GM19099 (cell line): ENCODE measurements around the gene BTBD16.

Experiments
- POLR2A ChIP-seq: IDR thresholded peaks from 3 replicates; pipeline ENCODE4 v1.6.1; 2011; ENCODE audit warnings: low read depth; ENCODE audit not compliant: insufficient read length; ENCODE audit errors: extremely low read depth

Gene BTBD16

GRCh38 chr10:122326385-122326784 lies 55.3 kb downstream of the BTBD16 start:
- no peak for TF ChIP-seq POLR2A

- no peak for TF ChIP-seq POLR2A
Observed at GRCh38 chr10:122326806-122327205, 55.7 kb downstream of the BTBD16 start.

DNA sequence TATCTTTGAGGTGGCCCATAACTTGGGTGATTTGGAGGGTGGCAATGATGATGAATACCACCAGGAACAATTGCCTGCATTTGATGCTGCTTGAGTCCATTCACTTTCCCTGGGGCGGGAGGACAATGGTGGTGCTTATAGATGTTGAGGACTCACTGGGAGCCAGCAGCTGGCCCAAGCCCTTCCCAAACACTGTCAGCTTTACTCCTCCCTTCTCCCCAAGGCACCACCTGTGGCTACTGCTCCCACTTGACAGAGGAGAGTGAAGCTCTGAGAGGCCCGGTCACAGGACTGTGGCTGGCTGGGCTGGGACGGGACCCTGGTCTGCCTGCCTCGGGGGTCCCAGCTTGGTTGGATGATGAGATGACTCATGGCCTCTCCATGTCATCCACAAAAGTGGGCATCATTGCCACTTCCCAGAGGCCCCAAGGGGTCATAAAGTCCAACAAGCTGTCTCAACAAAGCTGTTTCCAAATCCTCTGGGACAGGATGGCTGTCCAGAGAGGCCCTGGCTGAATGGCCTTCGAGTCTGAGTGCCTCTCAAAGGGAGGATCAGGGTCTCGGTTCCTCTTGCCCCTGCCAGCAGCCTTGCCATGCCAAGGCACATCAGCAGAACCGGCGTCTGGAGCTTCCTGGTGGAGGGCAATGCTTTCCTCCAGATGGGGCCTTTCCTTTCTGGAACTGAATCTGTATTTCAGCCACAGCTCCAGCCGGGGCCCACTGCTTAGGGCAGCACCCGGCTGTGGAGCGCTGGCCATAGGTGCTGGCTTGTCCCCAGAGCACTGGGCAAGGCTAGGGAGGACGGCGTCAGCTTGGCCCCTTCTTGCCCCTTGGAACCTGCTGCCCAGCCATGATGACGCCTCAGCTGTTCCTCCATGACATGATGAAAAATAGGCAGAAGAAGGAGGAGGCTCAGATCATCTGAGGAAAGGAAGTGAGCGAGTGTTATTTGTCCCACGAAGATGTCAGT lies 56.4 kb downstream of the BTBD16 start:
- no peak for TF ChIP-seq POLR2A

DNA sequence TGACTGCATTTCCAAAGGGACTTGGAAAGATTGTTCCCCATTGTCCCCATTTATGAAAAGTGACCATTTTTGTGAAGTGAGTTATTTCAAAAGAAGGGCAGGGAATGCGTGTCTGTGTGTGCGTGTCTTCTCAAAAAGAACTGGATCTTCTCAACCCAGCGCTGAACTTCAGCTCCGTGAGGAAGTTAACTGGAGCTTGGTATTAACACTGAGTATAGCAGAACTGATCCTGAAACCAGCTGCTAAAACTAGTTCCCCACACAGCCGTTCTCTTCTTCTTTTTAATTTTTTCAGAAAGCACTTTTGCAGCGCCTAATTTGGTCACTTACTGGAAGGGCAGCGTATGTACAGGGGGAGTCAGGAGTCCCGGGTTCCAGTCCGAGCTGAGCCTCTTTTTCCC lies 57.6 kb downstream of the BTBD16 start:
- TF ChIP-seq POLR2A, result no peak

DNA sequence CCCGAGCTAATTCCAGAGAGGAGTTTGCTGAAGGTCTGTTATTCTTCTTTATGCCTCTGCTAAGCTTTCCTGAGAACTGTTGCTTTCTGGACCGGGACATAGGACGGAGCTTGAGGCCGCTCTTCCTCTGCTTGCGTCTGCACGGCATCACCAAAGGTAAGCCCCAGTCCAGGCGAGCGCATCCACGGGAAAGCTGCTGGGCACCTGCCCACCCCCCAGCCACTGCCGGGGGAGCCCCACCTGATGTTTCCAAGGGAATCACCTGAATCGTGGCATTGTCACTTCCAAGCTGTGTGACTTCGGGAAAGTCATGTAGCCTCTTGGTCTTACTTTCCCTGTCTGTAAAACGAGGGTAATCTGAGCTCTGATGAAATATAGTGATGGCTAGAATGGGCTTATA lies 58.3 kb downstream of the BTBD16 start:
- no peak for TF ChIP-seq POLR2A

DNA sequence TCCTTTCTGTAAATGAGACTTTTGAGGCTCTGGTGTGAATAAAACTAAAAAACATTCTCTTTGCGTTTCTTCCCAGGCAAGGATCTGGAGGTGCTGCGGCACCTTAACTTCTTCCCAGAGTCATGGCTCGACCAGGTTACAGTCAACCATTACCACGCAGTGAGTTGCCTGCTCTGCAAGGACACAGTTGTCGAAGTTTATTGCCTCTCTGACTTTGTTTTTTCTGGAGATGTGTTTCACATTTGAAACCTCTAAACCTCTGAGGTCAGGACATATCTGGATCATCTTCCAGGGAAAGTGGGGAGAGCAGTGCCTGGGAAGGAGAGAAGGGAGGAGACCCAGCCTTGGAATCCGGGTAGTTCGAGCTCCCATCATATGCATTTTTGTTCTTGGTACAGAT lies 60.0 kb downstream of the BTBD16 start:
- TF ChIP-seq POLR2A, result no peak

DNA sequence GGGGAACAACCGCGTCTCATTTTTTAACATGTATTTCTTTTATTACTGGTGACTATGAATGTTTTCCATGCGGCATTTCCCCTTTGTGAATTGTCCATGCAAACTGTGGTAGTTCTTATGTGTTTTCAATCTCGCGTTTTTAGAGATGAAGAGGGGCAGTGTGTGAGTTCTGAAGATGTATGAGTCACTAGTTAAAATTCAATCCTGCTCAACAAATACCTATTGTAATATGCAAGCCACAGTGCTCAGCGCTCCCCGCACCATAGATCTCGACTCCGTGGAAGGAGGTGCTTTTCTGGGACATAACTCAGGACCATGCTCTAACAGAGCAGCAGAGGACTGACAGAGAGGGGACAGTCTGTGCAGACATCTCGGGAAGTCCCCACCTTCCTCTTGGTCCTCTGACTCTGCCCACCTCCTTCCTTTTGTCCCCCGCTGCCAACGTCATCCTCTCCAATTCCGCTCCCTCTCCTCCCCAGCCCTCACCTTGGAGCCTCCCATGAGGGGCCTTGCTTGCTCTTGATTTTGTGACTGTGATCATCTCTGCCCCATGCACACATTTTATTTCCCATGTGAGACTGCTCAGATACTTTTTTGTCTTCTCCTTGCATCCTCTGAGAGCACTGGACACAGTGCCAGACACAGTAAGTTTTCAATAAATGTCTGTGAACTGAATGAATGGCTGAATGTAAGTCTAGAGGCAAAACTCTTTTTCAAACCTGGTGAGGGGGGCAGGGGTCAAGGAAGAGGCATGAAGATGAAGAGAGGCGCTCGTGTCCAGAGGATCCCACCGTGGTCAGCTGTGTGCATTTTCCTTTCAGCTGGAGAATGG lies 60.7 kb downstream of the BTBD16 start:
- no peak for TF ChIP-seq POLR2A

GRCh38 chr10:122333037-122333436 lies 61.9 kb downstream of the BTBD16 start:
- no peak for TF ChIP-seq POLR2A

DNA sequence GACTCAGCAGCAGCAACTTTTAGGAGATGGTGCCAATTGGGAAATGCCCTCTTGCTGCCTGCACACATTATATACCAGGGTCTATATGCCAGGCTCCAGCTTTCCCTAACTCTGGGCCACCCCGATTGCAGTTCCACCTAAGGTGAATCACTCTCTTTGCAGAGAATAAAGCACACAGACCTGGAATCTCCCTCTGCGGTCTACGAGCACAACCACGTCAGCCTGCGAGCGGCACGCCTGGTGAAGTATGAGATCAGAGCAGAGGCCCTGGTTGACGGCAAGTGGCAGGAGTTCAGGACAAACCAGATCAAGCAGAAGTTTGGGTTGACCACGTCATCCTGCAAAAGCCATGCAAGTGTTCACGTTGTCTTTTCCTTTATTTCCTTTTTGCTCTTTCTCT lies 65.2 kb downstream of the BTBD16 start:
- TF ChIP-seq POLR2A, result no peak

DNA sequence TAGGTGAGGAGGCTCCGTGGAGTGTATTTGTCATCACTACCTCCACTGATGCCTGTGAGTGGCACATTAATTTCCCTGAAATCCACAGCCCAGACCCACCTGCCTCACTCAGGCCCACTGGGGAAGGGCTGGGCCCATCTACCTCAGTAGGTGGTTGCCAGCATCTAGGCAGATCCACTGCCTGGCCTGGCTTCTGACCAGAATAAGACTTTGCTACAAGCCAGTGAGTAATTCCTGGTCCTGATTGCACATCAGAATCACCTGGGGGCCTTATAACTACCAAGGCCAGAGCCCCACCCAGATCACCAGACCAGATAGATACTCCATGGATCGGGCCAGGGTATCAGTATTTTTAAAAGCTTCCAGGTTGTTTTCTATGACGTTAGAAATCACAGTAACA lies 65.9 kb downstream of the BTBD16 start:
- no peak for TF ChIP-seq POLR2A

GRCh38 chr10:122338609-122339441 lies 67.7 kb downstream of the BTBD16 start:
- no peak for TF ChIP-seq POLR2A

DNA sequence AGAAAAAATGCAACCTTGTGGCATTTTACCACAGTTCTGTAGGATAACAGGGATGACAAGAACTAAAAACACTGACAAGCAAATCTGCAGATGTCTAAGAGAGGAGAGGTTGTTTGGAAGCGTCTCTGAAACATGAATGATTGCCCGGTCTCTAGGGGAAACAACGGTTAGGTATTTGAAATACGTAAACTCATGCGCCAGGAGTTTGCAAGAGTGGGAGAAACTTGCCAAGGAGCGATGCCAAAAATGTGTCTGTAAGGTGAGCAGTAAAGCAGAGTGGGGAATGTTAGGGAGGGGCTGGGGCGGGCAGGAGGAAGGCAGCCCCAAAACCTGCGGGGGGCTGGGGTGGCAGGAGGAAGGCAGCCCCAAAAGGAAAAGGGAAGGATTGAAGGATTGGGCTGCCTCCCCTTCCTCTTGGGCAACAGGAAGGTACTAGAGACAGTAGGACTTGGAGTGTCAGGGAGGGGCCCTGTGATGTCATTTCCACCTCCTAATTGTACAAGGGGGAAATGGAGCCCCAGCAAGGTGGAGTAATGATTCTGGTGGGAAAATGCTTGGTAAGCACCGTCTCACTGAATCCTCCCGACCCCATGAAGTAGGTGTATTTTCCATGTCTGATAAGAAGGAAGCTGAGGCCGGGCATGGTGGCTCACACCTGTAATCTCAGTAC lies 70.2 kb downstream of the BTBD16 start:
- TF ChIP-seq POLR2A, result no peak

- TF ChIP-seq POLR2A, result no peak
Observed at GRCh38 chr10:122342293-122343134, 71.4 kb downstream of the BTBD16 start.
